ENCODE results near the gene UBASH3A. TPM values are rescaled to one million over a fixed set of nuclear protein-coding genes. Genes with fewer than 3 reads are reported as not detected.

The UBASH3A gene
- total RNA-seq, 1 donor from 2014 or later, result not detected

DNA sequence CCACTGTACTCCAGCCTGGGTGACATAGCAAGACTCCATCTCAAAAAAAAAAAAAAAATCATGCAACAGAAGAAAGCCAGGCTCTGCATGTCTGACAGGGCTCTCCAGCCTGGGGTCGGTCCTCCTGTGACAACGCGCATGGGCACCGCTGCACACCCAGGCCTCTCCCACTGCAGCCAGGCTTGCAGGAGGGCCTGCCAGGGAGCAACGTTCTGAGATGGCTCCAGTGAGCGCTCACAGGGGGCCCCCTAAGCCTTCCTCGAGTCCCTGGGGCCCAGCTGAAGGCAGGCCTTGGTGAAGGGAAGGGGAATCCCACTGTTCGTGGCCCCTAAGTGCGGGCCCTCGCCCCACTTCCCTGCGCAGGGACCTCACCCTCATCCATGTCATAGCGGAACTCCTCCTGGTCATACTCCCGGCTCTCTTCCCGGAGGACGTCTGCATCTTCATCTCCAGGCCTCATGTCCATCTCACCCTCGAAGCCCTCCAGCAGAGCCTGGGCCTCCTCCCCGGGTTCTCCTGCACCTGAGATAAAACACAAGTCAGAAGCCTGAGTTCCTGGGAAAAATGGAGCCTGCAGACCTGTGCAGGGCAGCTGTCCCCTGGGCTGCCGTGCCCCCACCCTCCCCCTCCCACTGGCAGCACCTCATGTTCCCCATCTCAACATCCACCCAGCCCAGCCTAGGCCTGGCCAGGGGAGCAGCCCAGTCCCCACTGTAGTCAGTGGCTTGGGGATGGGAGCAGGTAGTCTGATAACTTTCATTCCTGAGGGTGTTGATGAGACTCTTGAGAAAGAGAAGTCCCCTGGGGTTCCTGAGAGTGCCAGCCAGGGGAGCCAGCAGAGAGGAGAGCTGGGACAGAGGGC, 72.1 kb downstream of the UBASH3A start:
- H3K27me3 ChIP-seq, result no peaks in the 10 kb centered on the region
- H3K4me3 Mint-ChIP-seq, result no peak overlapping the region
- H2AFZ ChIP-seq (replicated peaks), result no peak overlapping the region
- H3K36me3 Mint-ChIP-seq, result no peaks in the 10 kb centered on the region
- no peaks in the 10 kb centered on the region for H4K20me1 ChIP-seq (ENCODE audit: low read depth)
- TF ChIP-seq EZH2 (IDR thresholded peaks at IDR 0.05), result no peak
- TF ChIP-seq EZH2phosphoT487 (IDR thresholded peaks at IDR 0.05), result no peak
- TF ChIP-seq CTCF (IDR thresholded peaks at IDR 0.05), result no peak
- no peaks in the 10 kb centered on the region for H3F3A ChIP-seq (ENCODE audit: low read depth)
- H3K4me1 Mint-ChIP-seq, result peaks cover 27% of the 10 kb centered on the region
- H3K27ac ChIP-seq, result no peak overlapping the region
- no peaks in the 10 kb centered on the region for H3K79me2 ChIP-seq (ENCODE audit: low read depth)
- DNase-seq (ENCODE audit: low spot score), result no peak
- peaks cover 8% of the 10 kb centered on the region for H3K27me3 Mint-ChIP-seq (ENCODE audit: insufficient read depth, low read depth)
- H3K36me3 ChIP-seq, result no peaks in the 10 kb centered on the region
- H3K27ac Mint-ChIP-seq, result no peak overlapping the region
- H3K9me3 ChIP-seq (ENCODE audit: low read depth), result no peaks in the 10 kb centered on the region
- H3K4me3 ChIP-seq, result no peak overlapping the region
- no peak overlapping the region for H3K9ac ChIP-seq
- no peak overlapping the region for H3K4me2 ChIP-seq
- no peaks in the 10 kb centered on the region for H3K9me3 Mint-ChIP-seq
- peaks cover 4% of the 10 kb centered on the region for H3K4me1 ChIP-seq

DNA sequence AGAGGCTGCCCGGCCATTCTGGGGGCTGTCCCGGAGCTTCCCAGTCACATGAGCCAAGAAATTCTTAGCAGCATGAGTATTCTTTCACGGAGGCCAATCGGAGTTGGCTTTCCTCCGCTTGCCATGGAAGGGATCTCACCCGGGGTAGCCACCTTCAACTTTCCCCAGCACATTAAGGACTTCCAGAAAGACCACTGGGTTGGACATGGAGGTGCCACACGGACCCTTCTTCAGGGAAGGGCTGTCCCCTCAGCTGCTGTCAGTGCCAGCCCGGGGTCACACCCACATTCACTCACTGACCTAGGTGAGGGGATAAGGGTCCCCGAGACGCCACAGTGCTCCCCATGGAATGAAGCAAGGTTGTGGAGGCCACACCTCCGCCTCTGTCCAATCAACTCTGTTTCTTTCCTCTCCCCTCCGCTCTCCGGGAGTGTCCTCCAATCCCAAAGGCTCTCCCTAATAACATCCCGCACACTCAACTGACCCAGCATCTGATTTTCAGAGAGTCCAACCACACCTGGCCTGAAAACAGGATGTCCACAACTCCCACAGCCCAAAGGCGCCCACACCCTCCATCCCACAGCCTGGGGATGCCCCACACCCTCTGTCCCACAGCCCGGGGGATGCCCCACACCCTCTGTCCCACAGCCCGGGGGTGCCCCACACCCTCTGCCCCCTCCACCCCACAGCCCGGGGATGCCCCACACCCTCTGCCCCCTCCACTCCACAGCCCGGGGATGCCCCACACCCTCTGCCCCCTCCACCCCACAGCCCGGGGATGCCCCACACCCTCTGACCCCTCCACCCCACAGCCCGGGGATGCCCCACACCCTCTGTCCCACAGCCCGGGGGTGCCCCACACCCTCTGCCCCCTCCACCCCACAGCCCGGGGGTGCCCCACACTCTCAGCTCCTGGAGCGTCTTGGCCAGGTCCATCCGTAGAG, 73.0 kb downstream of the UBASH3A start:
- no peaks in the 10 kb centered on the region for H4K20me1 ChIP-seq (ENCODE audit: low read depth)

GRCh38 chr21:42478504-42478903, 74.8 kb downstream of the UBASH3A start:
- no peak overlapping the region for H3K27ac Mint-ChIP-seq
- no peaks in the 10 kb centered on the region for H3K36me3 Mint-ChIP-seq

More for the DNA sequence above, 73.0 kb downstream of the UBASH3A start:
- Mint-ChIP-seq H3K36me3 (no peaks in the 10 kb centered on the region), H3K4me1 (peaks cover 20% of the 10 kb centered on the region), H3K9me3 (no peaks in the 10 kb centered on the region), H3K27ac (no peak overlapping the region), H3K27me3 (ENCODE audit: insufficient read depth, low read depth) (peaks cover 9% of the 10 kb centered on the region), H3K4me3 (no peak overlapping the region)
- Histone ChIP-seq H3K27me3 (no peaks in the 10 kb centered on the region), H3F3A (ENCODE audit: low read depth) (no peaks in the 10 kb centered on the region), H3K27ac (no peak overlapping the region), H3K4me2 (no peak overlapping the region), H3K4me1 (peaks cover 4% of the 10 kb centered on the region), H2AFZ (replicated peaks) (no peak overlapping the region), H3K9ac (no peak overlapping the region), H3K79me2 (ENCODE audit: low read depth) (no peaks in the 10 kb centered on the region), H3K4me3 (no peak overlapping the region), H3K9me3 (ENCODE audit: low read depth) (no peaks in the 10 kb centered on the region), H3K36me3 (no peaks in the 10 kb centered on the region)
- no peak for DNase-seq (ENCODE audit: low spot score)
- TF ChIP-seq EZH2phosphoT487 (IDR thresholded peaks at IDR 0.05) (no peak), CTCF (IDR thresholded peaks at IDR 0.05) (no peak), EZH2 (IDR thresholded peaks at IDR 0.05) (no peak)

More at GRCh38 chr21:42478504-42478903, 74.8 kb downstream of the UBASH3A start:
- H3K9me3 Mint-ChIP-seq, result no peaks in the 10 kb centered on the region
- TF ChIP-seq CTCF (IDR thresholded peaks at IDR 0.05) (no peak), EZH2phosphoT487 (IDR thresholded peaks at IDR 0.05) (no peak), EZH2 (IDR thresholded peaks at IDR 0.05) (no peak)
- Histone ChIP-seq H3K4me1 (peaks cover 4% of the 10 kb centered on the region), H3K4me3 (no peak overlapping the region), H3K36me3 (no peaks in the 10 kb centered on the region), H3K9me3 (ENCODE audit: low read depth) (no peaks in the 10 kb centered on the region), H3K27me3 (no peaks in the 10 kb centered on the region), H3F3A (ENCODE audit: low read depth) (no peaks in the 10 kb centered on the region), H4K20me1 (ENCODE audit: low read depth) (no peaks in the 10 kb centered on the region), H3K79me2 (ENCODE audit: low read depth) (no peaks in the 10 kb centered on the region), H2AFZ (replicated peaks) (no peak overlapping the region), H3K4me2 (no peak overlapping the region), H3K27ac (no peak overlapping the region), H3K9ac (no peak overlapping the region)
- no peak for DNase-seq (ENCODE audit: low spot score)
- peaks cover 9% of the 10 kb centered on the region for H3K27me3 Mint-ChIP-seq (ENCODE audit: insufficient read depth, low read depth)
- peaks cover 15% of the 10 kb centered on the region for H3K4me1 Mint-ChIP-seq
- no peak overlapping the region for H3K4me3 Mint-ChIP-seq
